Hepatocyte (in vitro differentiated cells): ENCODE results near the gene ATAD3B.
"Not testable (repeated sequence)": the region's sequence is repeated elsewhere in the genome, so short reads cannot be mapped to it uniquely, and the experiment has no call there.

Experiments used
- EZH2 ChIP-seq: fragments of 200-600 bp; sonication (generic); IDR thresholded peaks from 2 replicates; pipeline ENCODE4 v1.6.1; 2016; ENCODE audit warnings: antibody characterized with exemption, mild to moderate bottlenecking, borderline replicate concordance
- EZH2phosphoT487 ChIP-seq: fragments of 200-600 bp; sonication (generic); IDR thresholded peaks from one replicate; pipeline ENCODE4 v1.6.1; 2018; ENCODE audit warnings: antibody characterized with exemption, mild to moderate bottlenecking, low read depth, moderate library complexity; ENCODE audit not compliant: unreplicated experiment, severe bottlenecking
- TF ChIP-seq, protein P1 (sequence below): fragments of 200-600 bp; sonication (generic); IDR thresholded peaks from 2 replicates; pipeline ENCODE4 v1.5.1; 2016; ENCODE audit warnings: antibody characterized with exemption, mild to moderate bottlenecking; ENCODE audit not compliant: poor library complexity

DNA sequence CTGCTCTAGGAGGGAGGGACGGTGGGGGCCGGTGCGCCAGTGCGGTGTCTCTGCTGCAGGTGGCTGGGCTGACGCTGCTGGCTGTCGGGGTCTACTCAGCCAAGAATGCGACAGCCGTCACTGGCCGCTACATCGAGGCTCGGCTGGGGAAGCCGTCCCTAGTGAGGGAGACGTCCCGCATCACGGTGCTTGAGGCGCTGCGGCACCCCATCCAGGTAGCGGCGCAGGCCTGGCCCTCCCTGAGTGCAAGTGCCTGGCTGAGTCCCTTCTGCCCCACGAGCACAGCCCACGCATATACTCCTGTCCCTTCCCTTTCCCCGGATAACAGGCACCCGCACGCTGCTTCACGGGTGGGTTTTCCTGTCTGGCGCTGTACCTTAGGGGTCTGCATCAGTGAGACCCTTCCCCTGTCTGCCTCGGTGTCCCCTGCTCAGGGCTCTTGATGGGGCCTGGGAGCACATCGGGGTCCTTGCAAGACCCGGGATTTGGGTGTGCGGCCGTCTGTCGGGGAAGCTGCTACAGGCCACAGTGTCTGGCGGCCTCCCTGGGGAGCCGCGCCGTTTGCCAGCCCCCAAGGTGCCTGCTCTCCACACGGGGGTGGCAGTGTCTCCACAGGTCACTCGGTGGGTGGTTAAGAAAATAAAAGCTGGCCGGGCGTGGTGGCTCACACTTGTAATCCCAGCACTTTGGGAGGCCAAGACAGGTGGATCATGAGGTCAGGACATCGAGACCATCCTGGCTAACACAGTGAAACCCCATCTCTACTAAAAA, 17.1 kb upstream of the ATAD3B start:
- TF ChIP-seq, protein P1, sequence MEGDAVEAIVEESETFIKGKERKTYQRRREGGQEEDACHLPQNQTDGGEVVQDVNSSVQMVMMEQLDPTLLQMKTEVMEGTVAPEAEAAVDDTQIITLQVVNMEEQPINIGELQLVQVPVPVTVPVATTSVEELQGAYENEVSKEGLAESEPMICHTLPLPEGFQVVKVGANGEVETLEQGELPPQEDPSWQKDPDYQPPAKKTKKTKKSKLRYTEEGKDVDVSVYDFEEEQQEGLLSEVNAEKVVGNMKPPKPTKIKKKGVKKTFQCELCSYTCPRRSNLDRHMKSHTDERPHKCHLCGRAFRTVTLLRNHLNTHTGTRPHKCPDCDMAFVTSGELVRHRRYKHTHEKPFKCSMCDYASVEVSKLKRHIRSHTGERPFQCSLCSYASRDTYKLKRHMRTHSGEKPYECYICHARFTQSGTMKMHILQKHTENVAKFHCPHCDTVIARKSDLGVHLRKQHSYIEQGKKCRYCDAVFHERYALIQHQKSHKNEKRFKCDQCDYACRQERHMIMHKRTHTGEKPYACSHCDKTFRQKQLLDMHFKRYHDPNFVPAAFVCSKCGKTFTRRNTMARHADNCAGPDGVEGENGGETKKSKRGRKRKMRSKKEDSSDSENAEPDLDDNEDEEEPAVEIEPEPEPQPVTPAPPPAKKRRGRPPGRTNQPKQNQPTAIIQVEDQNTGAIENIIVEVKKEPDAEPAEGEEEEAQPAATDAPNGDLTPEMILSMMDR = not testable (repeated sequence)
- not testable (repeated sequence) for TF ChIP-seq EZH2, EZH2phosphoT487
